Fibroblast of lung (primary cell): ENCODE results near the gene SUCLG1. TPM values are rescaled to one million over a fixed set of nuclear protein-coding genes. Genes with fewer than 3 reads are reported as not detected.

Experiments used
- DNase-seq, 2 donors: peaks; one replicate each; pipeline versions ENCODE4 v3.0.0 to v3.0.0-alpha.2; 2010; ENCODE audit warnings: low read depth in 2 of 2
- H2AFZ ChIP-seq: 2 replicates; pipeline ENCODE4 v1.5.1; 2012; ENCODE audit warnings: low read length, control low read depth, inconsistent platforms
- H3K27ac ChIP-seq: 2 replicates; pipeline ENCODE4 v1.5.1; 2011; ENCODE audit warnings: low read length, control low read depth; ENCODE audit not compliant: insufficient read depth
- H3K27me3 ChIP-seq: 2 replicates; pipeline ENCODE4 v1.5.1; 2011; ENCODE audit warnings: mild to moderate bottlenecking, low read length; ENCODE audit not compliant: control insufficient read depth, insufficient read depth
- H3K36me3 ChIP-seq: 2 replicates; pipeline ENCODE4 v1.5.1; 2011; ENCODE audit warnings: low read length; ENCODE audit not compliant: control insufficient read depth, insufficient read depth
- H3K4me1 ChIP-seq: 2 replicates; pipeline ENCODE4 v1.5.1; 2011; ENCODE audit warnings: low read length; ENCODE audit not compliant: control insufficient read depth, insufficient read depth; ENCODE audit errors: extremely low read depth
- H3K4me2 ChIP-seq: 2 replicates; pipeline ENCODE4 v1.5.1; 2011; ENCODE audit warnings: low read length, control low read depth; ENCODE audit not compliant: insufficient read depth; ENCODE audit errors: extremely low read depth
- H3K4me3 ChIP-seq, 4 experiments: fragments of 200-600 bp in 1 of 4; sonication (generic) in 1 of 4; replicated peaks in 1 of 4; 2 replicates each; pipeline ENCODE4 v1.5.1; 2011 to 2016; ENCODE audit warnings: low read length in 4 of 4, low read depth in 3 of 4, mild to moderate bottlenecking in 3 of 4, control low read depth in 2 of 4, inconsistent platforms in 1 of 4, mixed read lengths in 1 of 4; ENCODE audit not compliant: insufficient read depth in 1 of 4; ENCODE audit errors: control extremely low read depth in 1 of 4
- H3K79me2 ChIP-seq: 2 replicates; pipeline ENCODE4 v1.5.1; 2012; ENCODE audit warnings: mild to moderate bottlenecking, low read length, inconsistent platforms; ENCODE audit not compliant: control insufficient read depth, insufficient read depth
- H3K9ac ChIP-seq: 2 replicates; pipeline ENCODE4 v1.5.1; 2011; ENCODE audit warnings: mild to moderate bottlenecking, low read length, control low read depth; ENCODE audit not compliant: insufficient read depth
- H3K9me3 ChIP-seq: 2 replicates; pipeline ENCODE4 v1.5.1; 2012; ENCODE audit warnings: low read depth, low read length; ENCODE audit not compliant: control insufficient read depth, insufficient read depth
- H4K20me1 ChIP-seq: 2 replicates; pipeline ENCODE4 v1.5.1; 2011; ENCODE audit warnings: low read length; ENCODE audit not compliant: control insufficient read depth, insufficient read depth; ENCODE audit errors: extremely low read depth
- EZH2 ChIP-seq: IDR thresholded peaks from 2 replicates; pipeline ENCODE4 v1.5.1; 2012; ENCODE audit warnings: low read length, control low read depth, mild to moderate bottlenecking; ENCODE audit errors: missing control alignments
- polyA plus RNA-seq, 2 donors: library from polyadenylated mRNA; depleted of rRNA in 1 of 2; stranded (reverse) in 1 of 2; unstranded in 1 of 2; fragments of >200 nt; gene quantifications; 2 replicates each; pipeline ENCODE4 v1.2.1, GENCODE V29; 2011 to 2012; ENCODE audit warnings: missing spikeins in 1 of 2
- total RNA-seq: library from RNA; depleted of rRNA; stranded (reverse); fragments of >200 nt; gene quantifications from 2 replicates; pipeline ENCODE4 v1.2.1, GENCODE V29; 2014
- TF ChIP-seq, protein P1 (sequence below), 2 donors: IDR thresholded peaks in 1 of 2; conservative IDR thresholded peaks in 1 of 2; 1 replicate in 1 of 2; 2 replicates in 1 of 2; pipeline ENCODE4 v1.5.1; 2011 to 2012; ENCODE audit warnings: low read length in 2 of 2, control low read depth in 1 of 2, inconsistent platforms in 1 of 2, low read depth in 1 of 2, mild to moderate bottlenecking in 1 of 2

SUCLG1 gene
- total and polyA plus RNA-seq, 2 donors (not counting 1 experiment from before 2014, with no cell fraction given) = 50.0 to 63.1 TPM

DNA sequence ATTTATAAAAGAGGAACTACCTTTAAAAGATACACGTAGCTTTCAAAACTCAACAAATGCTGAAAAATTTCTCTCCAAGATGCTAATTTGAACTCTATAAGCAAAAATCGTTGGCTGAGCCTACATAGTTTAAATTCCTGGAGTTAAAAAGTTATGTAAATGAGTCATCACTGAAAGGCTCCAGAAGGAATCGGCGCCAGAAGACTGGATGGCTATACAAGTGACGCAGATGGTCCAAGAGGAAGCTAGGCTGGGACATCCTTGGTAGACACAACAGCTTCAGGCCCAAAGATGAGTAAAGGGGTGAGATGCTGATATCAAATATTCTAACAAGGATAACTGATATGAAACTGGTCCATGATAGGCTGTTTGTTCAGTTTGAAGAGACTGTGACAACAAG, 34.4 kb upstream of the SUCLG1 start:
- TF ChIP-seq, protein P1, sequence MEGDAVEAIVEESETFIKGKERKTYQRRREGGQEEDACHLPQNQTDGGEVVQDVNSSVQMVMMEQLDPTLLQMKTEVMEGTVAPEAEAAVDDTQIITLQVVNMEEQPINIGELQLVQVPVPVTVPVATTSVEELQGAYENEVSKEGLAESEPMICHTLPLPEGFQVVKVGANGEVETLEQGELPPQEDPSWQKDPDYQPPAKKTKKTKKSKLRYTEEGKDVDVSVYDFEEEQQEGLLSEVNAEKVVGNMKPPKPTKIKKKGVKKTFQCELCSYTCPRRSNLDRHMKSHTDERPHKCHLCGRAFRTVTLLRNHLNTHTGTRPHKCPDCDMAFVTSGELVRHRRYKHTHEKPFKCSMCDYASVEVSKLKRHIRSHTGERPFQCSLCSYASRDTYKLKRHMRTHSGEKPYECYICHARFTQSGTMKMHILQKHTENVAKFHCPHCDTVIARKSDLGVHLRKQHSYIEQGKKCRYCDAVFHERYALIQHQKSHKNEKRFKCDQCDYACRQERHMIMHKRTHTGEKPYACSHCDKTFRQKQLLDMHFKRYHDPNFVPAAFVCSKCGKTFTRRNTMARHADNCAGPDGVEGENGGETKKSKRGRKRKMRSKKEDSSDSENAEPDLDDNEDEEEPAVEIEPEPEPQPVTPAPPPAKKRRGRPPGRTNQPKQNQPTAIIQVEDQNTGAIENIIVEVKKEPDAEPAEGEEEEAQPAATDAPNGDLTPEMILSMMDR (conservative IDR thresholded peaks at IDR 0.05 in 1 of 2, IDR thresholded peaks at IDR 0.05 in 1 of 2; ENCODE audit: low read depth in 1 of 2, low read length in 2 of 2) = no peak
- H3K4me3 ChIP-seq = no peak overlapping the region
- H3K4me1 ChIP-seq = peaks cover 3% of the 10 kb centered on the region
- no peaks in the 10 kb centered on the region for H3K27me3 ChIP-seq
- no peak overlapping the region for H2AFZ ChIP-seq
- no peaks in the 10 kb centered on the region for H3K79me2 ChIP-seq
- no peak overlapping the region for H3K4me2 ChIP-seq
- DNase-seq = peak; percentile 81 to 94
- peak overlapping the region; percentile 46 for H3K27ac ChIP-seq
- H3K36me3 ChIP-seq = no peaks in the 10 kb centered on the region
- no peaks in the 10 kb centered on the region for H3K9me3 ChIP-seq
- no peaks in the 10 kb centered on the region for H4K20me1 ChIP-seq
- no peak overlapping the region for H3K9ac ChIP-seq

GRCh38 chr2:84492571-84492970, 33.5 kb upstream of the SUCLG1 start:
- Histone ChIP-seq H3K4me2 (no peak overlapping the region), H2AFZ (no peak overlapping the region), H3K27ac (no peak overlapping the region), H3K79me2 (no peaks in the 10 kb centered on the region), H3K27me3 (no peaks in the 10 kb centered on the region), H3K4me1 (peaks cover 3% of the 10 kb centered on the region), H3K9me3 (no peaks in the 10 kb centered on the region), H3K4me3 (no peak overlapping the region), H3K36me3 (no peaks in the 10 kb centered on the region), H4K20me1 (no peaks in the 10 kb centered on the region), H3K9ac (no peak overlapping the region)
- no peak for DNase-seq
- TF ChIP-seq, protein P1 (conservative IDR thresholded peaks at IDR 0.05 in 1 of 2, IDR thresholded peaks at IDR 0.05 in 1 of 2; ENCODE audit: low read depth in 1 of 2, low read length in 2 of 2) = peak in 1 of 2 donors; percentile 16
- no peak for TF ChIP-seq EZH2

DNA sequence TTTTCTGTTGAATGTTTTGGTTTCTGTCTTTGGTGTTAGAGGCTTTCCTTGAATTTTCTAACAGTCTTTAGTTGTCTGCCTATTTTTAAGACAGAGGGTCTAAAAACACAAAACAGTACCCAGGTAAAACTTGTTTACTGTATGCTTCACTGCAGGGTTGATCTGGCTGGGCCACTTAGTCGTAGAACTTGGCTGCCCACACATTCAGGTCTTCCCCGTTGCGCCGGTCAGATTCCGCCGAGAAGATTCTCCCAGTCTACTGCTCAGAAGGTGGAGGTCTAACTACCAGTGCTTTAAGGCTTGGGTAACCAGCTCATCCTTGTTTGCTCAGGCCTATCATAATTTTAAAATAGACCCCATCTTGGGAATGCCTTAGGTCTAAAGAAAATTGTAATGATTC, 32.7 kb upstream of the SUCLG1 start:
- Histone ChIP-seq H2AFZ (no peak overlapping the region), H3K36me3 (no peaks in the 10 kb centered on the region), H3K4me2 (no peak overlapping the region), H3K4me1 (peaks cover 3% of the 10 kb centered on the region), H4K20me1 (no peaks in the 10 kb centered on the region), H3K27ac (no peak overlapping the region), H3K9me3 (no peaks in the 10 kb centered on the region), H3K9ac (no peak overlapping the region), H3K4me3 (no peak overlapping the region), H3K27me3 (no peaks in the 10 kb centered on the region), H3K79me2 (no peaks in the 10 kb centered on the region)
- no peak for TF ChIP-seq EZH2
- TF ChIP-seq, protein P1 (conservative IDR thresholded peaks at IDR 0.05 in 1 of 2, IDR thresholded peaks at IDR 0.05 in 1 of 2; ENCODE audit: low read depth in 1 of 2, low read length in 2 of 2) = no peak
- no peak for DNase-seq
